Right atrium auricular region (tissue), 2 donors: ENCODE data around the gene ZNF365. TPM values are rescaled to one million over a fixed set of nuclear protein-coding genes. Genes with fewer than 3 reads are reported as not detected.

Source experiments
- DNase-seq: peaks from one replicate; pipeline ENCODE4 v3.0.0-alpha.2; 2019; ENCODE audit warnings: low spot score
- H3K27ac ChIP-seq, 2 donors: fragments of 200-600 bp; sonication (generic); 1 replicate in 1 of 2; 2 replicates in 1 of 2; pipeline ENCODE4 v1.5.1; 2016 to 2019
- H3K27me3 ChIP-seq, 2 donors: fragments of 200-600 bp; sonication (generic); one replicate each; pipeline versions ENCODE4 v1.5.1 to v1.6.0; 2017 to 2019
- H3K36me3 ChIP-seq: fragments of 200-600 bp; sonication (generic); one replicate; pipeline ENCODE4 v1.5.1; 2016
- H3K4me1 ChIP-seq, 2 donors: fragments of 200-600 bp; sonication (generic); one replicate each; pipeline versions ENCODE4 v1.5.1 to v1.6.0; 2017 to 2019
- H3K4me3 ChIP-seq, 2 donors: fragments of 200-600 bp; sonication (generic); 1 replicate in 1 of 2; 2 replicates in 1 of 2; pipeline ENCODE4 v1.5.1; 2017 to 2019; ENCODE audit warnings: mild to moderate bottlenecking in 1 of 2, moderate library complexity in 1 of 2
- H3K9me3 ChIP-seq, 2 donors: fragments of 200-600 bp; sonication (generic); one replicate each; pipeline ENCODE4 v1.5.1; 2019
- CTCF ChIP-seq, 2 donors: fragments of 200-600 bp; sonication (generic); IDR thresholded peaks; one replicate each; pipeline ENCODE4 v1.5.1; 2019; ENCODE audit warnings: antibody characterized with exemption in 2 of 2
- total RNA-seq, 2 donors: library from RNA; depleted of rRNA; stranded (reverse); fragments of >200 nt; gene quantifications; one replicate each; pipeline ENCODE4 v1.1.0, GENCODE V29; 2016

The ZNF365 gene
- 1 to 10 TPM; 1.1 to 3.6 TPM for total RNA-seq

GRCh38 chr10:62373995-62374861, at the start of gene ZNF365:
Gene ZNF365, plus strand, starts transcription at chr10:62374369. Its CDS starts 1,825 bp downstream, at chr10:62376194.
- peak within 1 kb of the TSS; percentile 75 to 77 for H3K27ac ChIP-seq
- H3K9me3 ChIP-seq: no peaks in the 10 kb centered on the region
- no peaks in the 10 kb centered on the region for H3K36me3 ChIP-seq
- no peaks in the 10 kb centered on the region for H3K27me3 ChIP-seq
- TF ChIP-seq CTCF (IDR thresholded peaks at IDR 0.05): no peak
- peaks cover 0 to 13% of the 10 kb centered on the region in 2 donors for H3K4me1 ChIP-seq
- H3K4me3 ChIP-seq: peak within 1 kb of the TSS; percentile 52 to 66
- DNase-seq: no peak

GRCh38 chr10:62326176-62326575, 48.0 kb upstream of the ZNF365 start:
- Histone ChIP-seq H3K36me3 (no peaks in the 10 kb centered on the region), H3K4me3 (no peak overlapping the region), H3K4me1 (no peaks in the 10 kb centered on the region), H3K9me3 (no peaks in the 10 kb centered on the region), H3K27me3 (no peaks in the 10 kb centered on the region), H3K27ac (no peak overlapping the region)
- DNase-seq: no peak
- no peak for TF ChIP-seq CTCF (IDR thresholded peaks at IDR 0.05)

GRCh38 chr10:62327885-62328284, 46.3 kb upstream of the ZNF365 start:
- no peak for DNase-seq
- H3K4me1 ChIP-seq: no peaks in the 10 kb centered on the region
- H3K27ac ChIP-seq: no peak overlapping the region
- H3K9me3 ChIP-seq: no peaks in the 10 kb centered on the region
- TF ChIP-seq CTCF (IDR thresholded peaks at IDR 0.05): no peak
- no peaks in the 10 kb centered on the region for H3K36me3 ChIP-seq
- H3K27me3 ChIP-seq: no peaks in the 10 kb centered on the region
- no peak overlapping the region for H3K4me3 ChIP-seq

GRCh38 chr10:62330213-62330612, 44.0 kb upstream of the ZNF365 start:
- no peak overlapping the region for H3K4me3 ChIP-seq
- no peaks in the 10 kb centered on the region for H3K36me3 ChIP-seq
- no peaks in the 10 kb centered on the region for H3K4me1 ChIP-seq
- TF ChIP-seq CTCF (IDR thresholded peaks at IDR 0.05): no peak
- no peaks in the 10 kb centered on the region for H3K9me3 ChIP-seq
- no peaks in the 10 kb centered on the region for H3K27me3 ChIP-seq
- DNase-seq: no peak
- no peak overlapping the region for H3K27ac ChIP-seq

- Histone ChIP-seq H3K36me3 (no peaks in the 10 kb centered on the region), H3K9me3 (no peaks in the 10 kb centered on the region), H3K27ac (no peak overlapping the region), H3K27me3 (no peaks in the 10 kb centered on the region), H3K4me3 (no peak overlapping the region), H3K4me1 (no peaks in the 10 kb centered on the region)
- TF ChIP-seq CTCF (IDR thresholded peaks at IDR 0.05): no peak
- DNase-seq: no peak
These were observed 41.8 kb upstream of the ZNF365 start for GRCh38 chr10:62332406-62332805.
